HG03045 (cell line): ENCODE data around the gene DHX9.

Source experiments
- ATAC-seq: cut with Tn5 transposase; IDR thresholded peaks from one replicate; pipeline ENCODE4 v1.9.1; 2021; ENCODE audit warnings: mild to moderate bottlenecking, moderate library complexity; ENCODE audit not compliant: unreplicated experiment

The DHX9 gene

GRCh38 chr1:182839209-182840066, at the start of gene DHX9:
Gene DHX9 (plus strand): TSS chr1:182839347. CDS start chr1:182842567, 3,220 bp downstream.
- ATAC-seq = peak; percentile 76

- no peak for ATAC-seq
Observed at GRCh38 chr1:182791281-182792179, 47.6 kb upstream of the DHX9 start.

- ATAC-seq = no peak
Observed at GRCh38 chr1:182794091-182794490, 45.1 kb upstream of the DHX9 start.

- ATAC-seq = no peak
Observed at GRCh38 chr1:182794676-182795201, 44.4 kb upstream of the DHX9 start.

- ATAC-seq = no peak
Observed at GRCh38 chr1:182795563-182796228, 43.5 kb upstream of the DHX9 start.

GRCh38 chr1:182802006-182802803, 36.9 kb upstream of the DHX9 start:
- no peak for ATAC-seq

- ATAC-seq = no peak
Observed at GRCh38 chr1:182803846-182804245, 35.3 kb upstream of the DHX9 start.

GRCh38 chr1:182806015-182806678, 33.0 kb upstream of the DHX9 start:
- no peak for ATAC-seq

- no peak for ATAC-seq
Observed at GRCh38 chr1:182807907-182808306, 31.2 kb upstream of the DHX9 start.

GRCh38 chr1:182809414-182809957, 29.7 kb upstream of the DHX9 start:
- ATAC-seq = no peak

- ATAC-seq = no peak
Observed at GRCh38 chr1:182811975-182812722, 27.0 kb upstream of the DHX9 start.

GRCh38 chr1:182816863-182817262, 22.3 kb upstream of the DHX9 start:
- ATAC-seq = no peak

- no peak for ATAC-seq
Observed at GRCh38 chr1:182817802-182818201, 21.3 kb upstream of the DHX9 start.

GRCh38 chr1:182823220-182823619, 15.9 kb upstream of the DHX9 start:
- ATAC-seq = no peak

- no peak for ATAC-seq
Observed at GRCh38 chr1:182826892-182827291, 12.3 kb upstream of the DHX9 start.

- ATAC-seq = no peak
Observed at GRCh38 chr1:182829285-182829932, 9.7 kb upstream of the DHX9 start.

- ATAC-seq = no peak
Observed at GRCh38 chr1:182833271-182833670, 5.9 kb upstream of the DHX9 start.

GRCh38 chr1:182834326-182834725, 4.8 kb upstream of the DHX9 start:
- ATAC-seq = no peak
